ENCODE data around the gene ATXN3L.

The ATXN3L gene

GRCh38 chrX:13319953-13320352, at the start of gene ATXN3L:
Gene ATXN3L (minus strand): TSS chrX:13320053. CDS start chrX:13319934, 119 bp downstream.
- no peak for DNase-seq

- DNase-seq: no peak
Observed at GRCh38 chrX:13369256-13370030, 49.6 kb upstream of the ATXN3L start.

- no peak for DNase-seq
Observed at GRCh38 chrX:13367950-13368349, 48.1 kb upstream of the ATXN3L start.

- DNase-seq: no peak
Observed at GRCh38 chrX:13366698-13367097, 46.8 kb upstream of the ATXN3L start.

GRCh38 chrX:13365161-13365560, 45.3 kb upstream of the ATXN3L start:
- DNase-seq: no peak

- no peak for DNase-seq
Observed at GRCh38 chrX:13364230-13364857, 44.5 kb upstream of the ATXN3L start.

- DNase-seq: no peak
Observed at GRCh38 chrX:13360146-13360545, 40.3 kb upstream of the ATXN3L start.

GRCh38 chrX:13357925-13358324, 38.1 kb upstream of the ATXN3L start:
- no peak for DNase-seq

- no peak for DNase-seq
Observed at GRCh38 chrX:13346646-13347045, 26.8 kb upstream of the ATXN3L start.

GRCh38 chrX:13345438-13345837, 25.6 kb upstream of the ATXN3L start:
- DNase-seq: no peak

GRCh38 chrX:13345037-13345436, 25.2 kb upstream of the ATXN3L start:
- DNase-seq: no peak

GRCh38 chrX:13341491-13342101, 21.7 kb upstream of the ATXN3L start:
- DNase-seq: no peak

- no peak for DNase-seq
Observed at GRCh38 chrX:13340182-13340791, 20.4 kb upstream of the ATXN3L start.

GRCh38 chrX:13339607-13340006, 19.8 kb upstream of the ATXN3L start:
- DNase-seq: no peak

- DNase-seq: no peak
Observed at GRCh38 chrX:13338996-13339515, 19.2 kb upstream of the ATXN3L start.

- DNase-seq: no peak
Observed at GRCh38 chrX:13334491-13334890, 14.6 kb upstream of the ATXN3L start.

- DNase-seq: no peak
Observed at GRCh38 chrX:13330446-13330845, 10.6 kb upstream of the ATXN3L start.

- DNase-seq: no peak
Observed at GRCh38 chrX:13327666-13328065, 7.8 kb upstream of the ATXN3L start.

- no peak for DNase-seq
Observed at GRCh38 chrX:13323241-13323640, 3.4 kb upstream of the ATXN3L start.

GRCh38 chrX:13317366-13317765, 2.5 kb downstream of the ATXN3L start:
- no peak for DNase-seq

GRCh38 chrX:13311560-13311959, 8.3 kb downstream of the ATXN3L start:
- no peak for DNase-seq

- DNase-seq: no peak
Observed at GRCh38 chrX:13309631-13310030, 10.2 kb downstream of the ATXN3L start.

GRCh38 chrX:13307041-13307440, 12.8 kb downstream of the ATXN3L start:
- DNase-seq: no peak

- no peak for DNase-seq
Observed at GRCh38 chrX:13305108-13305507, 14.7 kb downstream of the ATXN3L start.

All from stimulated activated CD4-positive, alpha-beta T cell treated with anti-CD3 and anti-CD28 coated beads, Interleukin-12 subunit alpha, Interleukin-12 subunit beta, amount 100 ng/mL, for 4 hours (primary cell).